GM19395 (cell line): ENCODE results near the gene NRAS.
"Not testable (repeated sequence)": the region's sequence is repeated elsewhere in the genome, so short reads cannot be mapped to it uniquely, and the experiment has no call there.

Experiments used
- ATAC-seq: cut with Tn5 transposase; IDR thresholded peaks from one replicate; pipeline ENCODE4 v1.9.1; 2021; ENCODE audit warnings: mild to moderate bottlenecking, moderate library complexity; ENCODE audit not compliant: unreplicated experiment

Gene NRAS

GRCh38 chr1:114716304-114717170 lies at the start of gene NRAS:
Gene NRAS (minus strand): TSS chr1:114716771. CDS start chr1:114716160, 611 bp downstream.
- peak; percentile 95 for ATAC-seq

GRCh38 chr1:114764689-114765088 lies 48.1 kb upstream of the NRAS start:
- ATAC-seq = no peak

DNA sequence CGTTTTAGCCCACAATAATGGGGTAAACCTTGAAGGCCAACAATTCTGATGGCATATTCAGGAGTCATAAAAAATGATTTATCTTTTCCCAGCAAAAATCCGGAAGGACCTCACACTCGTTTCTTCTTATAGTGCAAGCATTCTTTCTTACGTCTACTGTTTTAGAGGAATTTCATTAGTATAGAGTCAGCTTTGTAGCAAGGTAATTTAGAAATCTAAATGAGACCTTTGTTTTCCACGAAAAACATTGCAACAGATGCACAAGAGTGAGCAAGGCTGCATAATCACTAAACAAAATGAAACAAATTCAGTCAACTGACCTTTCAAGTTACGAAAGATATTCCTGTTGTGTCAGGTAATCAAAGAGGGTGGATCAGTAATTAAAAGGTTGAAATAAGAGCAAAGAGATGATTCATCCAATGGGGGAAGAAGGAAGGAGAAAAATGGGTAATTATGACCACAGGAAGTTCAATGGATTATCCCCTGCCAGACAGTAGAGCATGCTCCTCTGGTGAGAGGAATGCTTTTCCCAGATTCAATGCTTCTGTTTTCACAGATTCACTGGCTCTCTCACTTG lies 41.8 kb upstream of the NRAS start:
- ATAC-seq = no peak

DNA sequence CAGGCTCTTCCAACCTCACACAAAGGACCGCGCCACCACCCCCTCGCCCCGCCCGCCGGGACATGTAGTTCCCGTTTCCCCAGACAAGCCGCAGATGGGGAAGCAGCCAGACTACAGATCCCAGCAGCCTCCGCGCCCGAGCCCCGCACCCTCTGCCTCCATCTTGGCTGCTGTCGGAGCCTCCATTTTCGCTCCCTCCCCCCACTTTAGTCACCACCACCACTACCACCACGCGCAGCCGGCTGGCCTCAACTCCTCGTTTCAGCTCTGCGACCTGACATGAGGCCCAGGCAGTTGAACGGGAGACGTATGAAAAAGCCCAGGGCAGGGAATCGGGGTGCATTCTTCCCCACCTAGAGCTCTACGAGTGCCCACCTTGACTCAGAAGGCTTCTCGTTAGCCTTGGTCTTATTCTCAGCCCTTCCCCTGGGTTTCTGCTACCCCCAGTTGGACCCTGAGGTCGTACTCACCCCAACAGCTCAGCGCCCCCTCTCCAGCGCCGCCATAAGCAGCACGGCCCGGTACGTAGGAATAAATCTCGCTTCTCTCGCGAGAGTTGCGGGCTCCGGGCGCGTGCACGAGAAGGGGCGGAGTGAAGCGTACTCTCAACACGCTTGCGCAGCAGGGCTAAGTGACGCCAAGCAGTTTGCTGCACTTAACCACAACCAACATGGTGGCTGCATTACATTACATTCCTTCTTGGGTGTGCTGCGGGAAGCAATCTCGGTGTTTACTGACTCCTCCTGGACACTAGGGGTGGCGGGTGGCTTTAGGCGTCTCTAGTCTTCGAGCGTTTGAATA lies 41.1 kb upstream of the NRAS start, which contains the start of gene CSDE1:
TSS of gene CSDE1 (minus strand) at position 530 of the 801 bp plus-strand sequence. CDS start 18,094 bp downstream, outside the sequence.
- ATAC-seq = peak; percentile 78

DNA sequence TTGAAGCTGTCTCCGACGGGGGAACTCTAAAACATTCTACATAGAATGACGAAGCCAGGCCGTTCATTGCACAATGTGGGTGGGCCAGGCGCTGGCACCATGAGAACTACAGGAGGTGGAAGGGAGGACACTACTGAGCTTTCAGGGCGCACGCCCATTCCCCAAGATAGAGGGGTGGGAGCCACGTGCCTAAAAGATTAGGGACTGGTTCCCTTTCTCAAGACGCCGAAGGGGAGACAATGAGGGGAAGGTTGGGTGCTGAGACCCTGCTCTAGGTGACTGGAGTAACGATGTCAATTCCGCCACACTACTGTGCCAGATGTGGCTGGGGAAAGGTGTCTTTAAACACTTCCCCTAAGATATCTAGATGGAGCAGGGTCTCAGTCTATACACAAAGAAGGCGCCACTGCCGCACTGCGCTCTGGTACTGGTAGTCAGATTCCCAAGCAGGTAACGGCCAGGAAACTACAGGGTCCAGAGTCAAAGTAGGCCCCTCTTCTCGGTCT lies 40.4 kb upstream of the NRAS start:
- peak; percentile 12 for ATAC-seq

DNA sequence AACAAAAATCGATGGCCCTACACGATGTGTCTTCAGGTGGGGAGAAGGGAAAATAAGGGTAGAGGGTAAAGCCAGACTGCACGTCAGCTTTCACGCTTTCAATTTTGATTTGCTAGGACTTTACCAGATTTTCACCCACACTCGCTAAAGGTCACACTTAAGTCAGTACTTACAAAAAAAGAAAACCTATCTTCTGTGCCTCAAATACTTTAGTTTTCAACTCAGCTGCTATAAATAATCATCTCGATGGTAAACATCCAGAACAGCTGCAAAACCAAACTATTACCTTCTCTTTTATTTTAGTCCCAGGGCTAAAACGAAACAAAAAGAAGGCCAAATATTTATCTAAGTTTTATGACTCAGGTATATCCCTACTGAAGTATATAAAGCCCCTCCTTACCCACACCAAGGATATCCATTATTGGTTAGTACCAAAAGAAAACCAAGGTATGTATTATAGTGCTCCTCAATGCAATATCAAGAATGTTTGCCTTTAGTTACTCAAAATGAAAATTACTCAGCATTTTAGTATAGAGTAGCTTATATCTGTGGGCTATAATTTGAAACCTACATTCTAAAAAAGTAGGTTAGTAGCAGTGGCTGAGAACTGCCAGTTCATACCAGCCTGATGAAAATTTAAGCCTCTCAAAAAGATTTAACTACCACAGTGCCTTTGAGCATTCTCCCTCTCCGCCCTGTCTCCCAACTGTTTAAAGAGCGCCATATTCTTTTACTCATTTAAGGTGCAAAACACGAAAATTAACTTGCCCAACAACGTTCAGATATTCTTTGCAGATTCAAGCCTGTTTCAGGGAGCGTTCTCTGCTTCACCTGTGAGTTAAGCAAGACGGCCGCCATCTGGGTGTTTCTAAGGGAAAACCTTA lies 39.7 kb upstream of the NRAS start:
- peak; percentile 48 for ATAC-seq

- ATAC-seq = no peak
Measured at GRCh38 chr1:114755006-114755931, 38.7 kb upstream of the NRAS start.

DNA sequence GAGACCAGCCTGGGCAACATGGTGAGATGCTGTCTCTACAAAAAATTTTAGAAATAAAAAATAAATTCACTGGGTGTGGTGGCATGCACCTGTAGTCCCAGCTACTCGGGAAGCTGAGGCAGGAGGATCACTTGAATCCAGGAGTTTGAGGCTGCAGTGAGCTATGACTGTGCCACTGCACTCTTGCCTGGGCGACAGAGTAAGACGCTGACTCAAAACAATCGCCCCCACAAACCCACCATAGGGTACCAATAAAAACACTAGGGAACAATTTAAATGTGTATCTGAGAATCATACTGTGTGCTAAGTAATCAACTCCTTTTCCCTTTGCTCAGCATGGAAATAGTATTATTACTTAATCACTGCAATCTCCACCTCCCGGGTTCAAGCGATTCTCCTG lies 37.1 kb upstream of the NRAS start:
- not testable (repeated sequence) for ATAC-seq

DNA sequence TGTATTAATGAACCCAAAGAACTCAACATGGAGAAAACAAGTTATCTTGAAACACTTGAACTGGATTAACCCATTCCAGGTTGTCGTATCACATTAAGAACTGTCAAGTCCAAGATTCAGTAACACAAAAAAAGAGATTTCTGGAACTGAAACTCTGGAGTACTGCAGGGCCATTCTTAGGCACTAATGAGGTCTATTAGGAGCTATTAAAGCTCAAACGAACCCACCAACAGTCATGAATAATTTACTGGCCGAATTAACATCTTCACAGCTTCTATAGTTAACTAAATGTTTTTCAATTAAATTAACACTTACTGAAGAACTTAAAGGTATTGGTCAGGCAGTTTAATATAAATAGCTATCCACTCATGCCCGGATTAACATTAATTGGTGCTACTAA lies 36.6 kb upstream of the NRAS start:
- no peak for ATAC-seq

GRCh38 chr1:114750780-114751179 lies 34.2 kb upstream of the NRAS start:
- no peak for ATAC-seq

- no peak for ATAC-seq
Measured at GRCh38 chr1:114749835-114750234, 33.3 kb upstream of the NRAS start.

GRCh38 chr1:114746450-114747121 lies 30.0 kb upstream of the NRAS start:
- ATAC-seq = no peak

GRCh38 chr1:114745291-114745690 lies 28.7 kb upstream of the NRAS start:
- no peak for ATAC-seq

DNA sequence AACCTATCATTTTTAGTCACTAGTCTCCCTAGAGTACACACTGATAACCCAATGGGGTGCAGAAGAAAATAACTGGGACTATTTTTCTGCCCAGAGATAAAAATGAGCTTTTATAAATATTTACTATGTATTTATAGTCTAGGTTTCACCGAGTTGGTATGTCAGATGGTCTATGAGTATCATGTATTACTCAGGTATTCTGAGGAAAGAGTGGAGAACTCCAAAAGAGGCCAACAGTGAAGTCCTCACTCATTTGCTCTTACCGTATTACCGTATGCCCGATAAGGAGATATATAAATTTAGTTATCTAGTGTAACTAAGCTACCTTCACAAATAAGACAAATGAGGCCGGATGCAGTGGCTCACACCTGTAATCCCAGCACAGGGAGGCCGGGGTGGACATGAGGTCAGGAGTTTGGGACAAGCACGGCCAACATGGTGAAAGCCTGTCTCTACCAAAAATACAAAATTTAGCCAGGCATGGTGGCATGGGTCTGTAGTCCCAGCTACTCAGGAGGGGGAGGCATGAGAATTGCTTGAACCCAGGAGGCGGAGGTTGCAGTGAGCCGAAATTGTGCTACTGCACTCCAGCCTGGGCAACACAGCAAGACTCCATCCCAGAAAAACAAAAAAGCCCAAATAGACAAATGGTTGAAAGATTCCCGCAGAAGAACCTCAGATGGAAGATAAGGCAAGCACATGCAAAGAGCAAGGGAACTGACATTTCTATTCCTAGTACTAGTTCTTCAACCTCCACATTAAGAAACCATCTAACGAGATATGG lies 25.6 kb upstream of the NRAS start:
- ATAC-seq = no peak

DNA sequence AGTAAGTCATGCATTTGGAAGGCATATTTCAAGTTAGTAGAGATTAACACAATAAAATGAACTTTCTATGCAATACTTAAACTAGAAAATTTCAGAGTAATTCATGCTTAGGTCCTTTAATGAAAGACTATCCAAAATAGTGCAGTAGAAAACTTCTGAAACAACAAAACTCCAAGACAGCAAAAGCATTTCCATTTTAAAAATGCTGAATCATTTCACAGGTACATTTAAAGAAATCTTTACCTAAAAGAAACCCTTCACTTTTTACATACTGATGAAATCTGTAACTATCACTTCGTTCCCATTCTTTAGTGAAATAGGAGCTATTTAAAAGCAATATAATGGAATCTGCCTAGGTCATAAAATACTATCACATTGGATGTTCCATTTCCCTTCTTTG lies 23.8 kb upstream of the NRAS start:
- no peak for ATAC-seq

DNA sequence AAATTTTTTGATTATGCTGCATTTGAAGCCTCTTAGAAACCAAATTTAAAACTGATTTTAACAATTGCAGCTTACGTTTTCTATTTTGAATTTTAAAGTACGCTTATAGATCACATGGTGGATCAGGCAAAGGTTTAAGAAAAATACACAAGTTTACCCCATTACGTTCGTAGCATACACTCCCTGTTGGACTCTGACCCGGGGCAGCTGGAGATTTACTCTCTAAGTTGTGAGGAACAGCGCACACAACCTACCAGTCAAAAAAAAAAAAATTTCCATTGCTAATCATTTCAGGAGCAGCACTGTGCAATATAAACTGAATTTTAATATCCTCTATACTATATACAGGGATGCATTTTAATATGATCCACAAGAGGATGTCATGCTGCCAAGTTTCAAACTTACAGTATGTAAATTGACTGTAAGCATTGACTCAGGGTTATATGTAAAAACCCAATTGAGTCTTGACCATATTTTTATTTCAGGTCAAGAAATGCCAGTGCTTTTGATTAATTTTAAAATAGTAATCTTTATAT lies 20.8 kb upstream of the NRAS start:
- ATAC-seq = no peak

DNA sequence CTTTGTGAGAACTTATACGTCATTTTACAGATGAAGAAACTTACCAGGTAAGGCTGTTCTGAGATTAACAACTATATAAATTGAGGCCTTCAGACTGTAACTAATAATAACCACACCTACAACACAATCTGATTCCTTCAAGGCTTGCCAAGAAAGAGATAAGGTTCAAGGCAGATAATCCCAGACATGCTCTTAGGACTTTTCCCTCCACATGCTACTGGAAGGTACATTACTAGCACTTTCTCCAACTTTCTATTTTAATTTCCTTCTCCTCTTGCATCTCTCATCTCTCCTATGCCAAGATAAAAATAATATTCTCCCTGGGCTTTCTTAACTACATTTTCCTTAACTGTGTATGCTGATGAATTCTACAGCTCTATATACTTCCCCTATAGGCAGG lies 18.9 kb upstream of the NRAS start:
- no peak for ATAC-seq

- ATAC-seq = no peak
Measured at GRCh38 chr1:114729782-114730181, 13.2 kb upstream of the NRAS start.
